Measurements from ENCODE around the gene SEMA3A.

Gene SEMA3A

GRCh38 chr7:84210301-84210700, 15.7 kb upstream of the SEMA3A start:
- H3K4me3 Mint-ChIP-seq = no peak overlapping the region
- H3K27me3 Mint-ChIP-seq = no peaks in the 10 kb centered on the region
- DNase-seq = no peak

GRCh38 chr7:84209006-84209405, 14.4 kb upstream of the SEMA3A start:
- H3K4me3 Mint-ChIP-seq = no peak overlapping the region
- no peaks in the 10 kb centered on the region for H3K9me3 Mint-ChIP-seq
- H3K4me1 Mint-ChIP-seq = no peaks in the 10 kb centered on the region
- H3K36me3 Mint-ChIP-seq = no peaks in the 10 kb centered on the region
- H3K27me3 Mint-ChIP-seq = no peaks in the 10 kb centered on the region
- DNase-seq = no peak
- ATAC-seq (replicated peaks) = no peak
- H3K27ac Mint-ChIP-seq = no peak overlapping the region

More at GRCh38 chr7:84210301-84210700, 15.7 kb upstream of the SEMA3A start:
- no peak overlapping the region for H3K27ac Mint-ChIP-seq
- no peak for ATAC-seq (replicated peaks)
- no peaks in the 10 kb centered on the region for H3K36me3 Mint-ChIP-seq
- H3K4me1 Mint-ChIP-seq = no peaks in the 10 kb centered on the region
- no peaks in the 10 kb centered on the region for H3K9me3 Mint-ChIP-seq

- Mint-ChIP-seq H3K36me3 (no peaks in the 10 kb centered on the region), H3K27me3 (no peaks in the 10 kb centered on the region), H3K4me1 (no peaks in the 10 kb centered on the region), H3K4me3 (no peak overlapping the region), H3K9me3 (no peaks in the 10 kb centered on the region), H3K27ac (no peak overlapping the region)
- ATAC-seq (replicated peaks) (no peak), DNase-seq (no peak)
Measured at GRCh38 chr7:84207615-84208014, 13.0 kb upstream of the SEMA3A start.

- no peak overlapping the region for H3K27ac Mint-ChIP-seq
- no peak for DNase-seq
- H3K4me3 Mint-ChIP-seq = no peak overlapping the region
- H3K4me1 Mint-ChIP-seq = no peaks in the 10 kb centered on the region
- no peaks in the 10 kb centered on the region for H3K9me3 Mint-ChIP-seq
- no peaks in the 10 kb centered on the region for H3K36me3 Mint-ChIP-seq
- H3K27me3 Mint-ChIP-seq = no peaks in the 10 kb centered on the region
- no peak for ATAC-seq (replicated peaks)
Measured at GRCh38 chr7:84207025-84207424, 12.4 kb upstream of the SEMA3A start.

GRCh38 chr7:84204655-84205054, 10.1 kb upstream of the SEMA3A start:
- DNase-seq (no peak), ATAC-seq (replicated peaks) (no peak)
- H3K27ac Mint-ChIP-seq = no peak overlapping the region
- H3K4me3 Mint-ChIP-seq = no peak overlapping the region
- H3K27me3 Mint-ChIP-seq = no peaks in the 10 kb centered on the region
- H3K36me3 Mint-ChIP-seq = no peaks in the 10 kb centered on the region
- H3K4me1 Mint-ChIP-seq = no peaks in the 10 kb centered on the region
- H3K9me3 Mint-ChIP-seq = no peaks in the 10 kb centered on the region

- Mint-ChIP-seq H3K4me3 (no peak overlapping the region), H3K36me3 (no peaks in the 10 kb centered on the region), H3K9me3 (no peaks in the 10 kb centered on the region), H3K4me1 (no peaks in the 10 kb centered on the region), H3K27me3 (no peaks in the 10 kb centered on the region), H3K27ac (no peak overlapping the region)
- DNase-seq (no peak), ATAC-seq (replicated peaks) (no peak)
Measured at GRCh38 chr7:84202855-84203254, 8.3 kb upstream of the SEMA3A start.

- H3K36me3 Mint-ChIP-seq = no peaks in the 10 kb centered on the region
- peaks cover 0 to 5% of the 10 kb centered on the region in 2 donors for H3K4me1 Mint-ChIP-seq
- H3K27me3 Mint-ChIP-seq = peaks cover 0 to 6% of the 10 kb centered on the region in 2 donors
- ATAC-seq (replicated peaks) (no peak), DNase-seq (no peak)
- no peak overlapping the region for H3K27ac Mint-ChIP-seq
- H3K4me3 Mint-ChIP-seq = no peak overlapping the region
- no peaks in the 10 kb centered on the region for H3K9me3 Mint-ChIP-seq
Measured at GRCh38 chr7:84200859-84201258, 6.3 kb upstream of the SEMA3A start.

GRCh38 chr7:84199216-84199615, 4.6 kb upstream of the SEMA3A start:
- no peak for ATAC-seq (replicated peaks)
- no peaks in the 10 kb centered on the region for H3K36me3 Mint-ChIP-seq
- no peak overlapping the region for H3K4me3 Mint-ChIP-seq
- peaks cover 8 to 23% of the 10 kb centered on the region in 2 donors for H3K27me3 Mint-ChIP-seq
- no peak overlapping the region for H3K27ac Mint-ChIP-seq
- H3K9me3 Mint-ChIP-seq = no peaks in the 10 kb centered on the region
- no peak for DNase-seq
- peaks cover 3 to 19% of the 10 kb centered on the region in 2 donors for H3K4me1 Mint-ChIP-seq

- H3K27me3 Mint-ChIP-seq = peaks cover 10 to 24% of the 10 kb centered on the region in 2 donors
- no peak overlapping the region for H3K4me3 Mint-ChIP-seq
- no peak for DNase-seq
- ATAC-seq (replicated peaks) = no peak
- H3K27ac Mint-ChIP-seq = no peak overlapping the region
- H3K4me1 Mint-ChIP-seq = peaks cover 3 to 19% of the 10 kb centered on the region in 2 donors
- H3K36me3 Mint-ChIP-seq = no peaks in the 10 kb centered on the region
- H3K9me3 Mint-ChIP-seq = no peaks in the 10 kb centered on the region
Measured at GRCh38 chr7:84196084-84196503, 1.5 kb upstream of the SEMA3A start.

GRCh38 chr7:84195295-84196060, 889 bp upstream of the SEMA3A start:
- no peak for DNase-seq
- H3K27ac Mint-ChIP-seq = no peak overlapping the region

GRCh38 chr7:84193747-84194146, 842 bp downstream of the SEMA3A start:
- H3K4me1 Mint-ChIP-seq = peaks cover 3 to 19% of the 10 kb centered on the region in 2 donors
- DNase-seq = no peak
- H3K36me3 Mint-ChIP-seq = no peaks in the 10 kb centered on the region
- H3K27ac Mint-ChIP-seq = no peak overlapping the region
- H3K27me3 Mint-ChIP-seq = peaks cover 10 to 24% of the 10 kb centered on the region in 2 donors
- H3K4me3 Mint-ChIP-seq = no peak overlapping the region
- no peaks in the 10 kb centered on the region for H3K9me3 Mint-ChIP-seq
- no peak for ATAC-seq (replicated peaks)

More at GRCh38 chr7:84195295-84196060, 889 bp upstream of the SEMA3A start:
- peaks cover 3 to 19% of the 10 kb centered on the region in 2 donors for H3K4me1 Mint-ChIP-seq
- peaks cover 10 to 24% of the 10 kb centered on the region in 2 donors for H3K27me3 Mint-ChIP-seq
- ATAC-seq (replicated peaks) = peak; percentile 12 to 16
- no peaks in the 10 kb centered on the region for H3K9me3 Mint-ChIP-seq
- H3K4me3 Mint-ChIP-seq = peak overlapping the region; percentile 74 to 76
- no peaks in the 10 kb centered on the region for H3K36me3 Mint-ChIP-seq

- Mint-ChIP-seq H3K27ac (no peak overlapping the region), H3K36me3 (no peaks in the 10 kb centered on the region), H3K9me3 (no peaks in the 10 kb centered on the region), H3K4me1 (peaks cover 3 to 19% of the 10 kb centered on the region in 2 donors), H3K27me3 (peaks cover 10 to 24% of the 10 kb centered on the region in 2 donors), H3K4me3 (no peak overlapping the region)
- ATAC-seq (replicated peaks) = no peak
- DNase-seq = no peak
Measured at GRCh38 chr7:84191842-84192241, 2.7 kb downstream of the SEMA3A start.

- H3K4me3 Mint-ChIP-seq = no peak overlapping the region
- H3K4me1 Mint-ChIP-seq = peaks cover 3 to 18% of the 10 kb centered on the region in 2 donors
- no peak overlapping the region for H3K27ac Mint-ChIP-seq
- no peaks in the 10 kb centered on the region for H3K9me3 Mint-ChIP-seq
- ATAC-seq (replicated peaks) (no peak), DNase-seq (no peak)
- peaks cover 10 to 22% of the 10 kb centered on the region in 2 donors for H3K27me3 Mint-ChIP-seq
- no peaks in the 10 kb centered on the region for H3K36me3 Mint-ChIP-seq
Measured at GRCh38 chr7:84191261-84191660, 3.3 kb downstream of the SEMA3A start.

GRCh38 chr7:84190016-84190705, 4.4 kb downstream of the SEMA3A start:
- Mint-ChIP-seq H3K4me3 (no peak overlapping the region), H3K27me3 (peaks cover 10 to 11% of the 10 kb centered on the region in 2 donors)

More at GRCh38 chr7:84190016-84190705, 4.4 kb downstream of the SEMA3A start:
- Mint-ChIP-seq H3K9me3 (no peaks in the 10 kb centered on the region), H3K27ac (no peak overlapping the region), H3K4me1 (peaks cover 3 to 9% of the 10 kb centered on the region in 2 donors), H3K36me3 (no peaks in the 10 kb centered on the region)
- ATAC-seq (replicated peaks) (no peak), DNase-seq (no peak)
